CD4-positive, alpha-beta T cell (primary cell): Measurements from ENCODE around the gene WWOX. TPM values are rescaled to one million over a fixed set of nuclear protein-coding genes. Genes with fewer than 3 reads are reported as not detected.

Experiments used
- ATAC-seq: fragments of 200-7000 bp; cut with Tn5 transposase; one replicate; pipeline ENCODE4 v1.10.0; 2022; ENCODE audit warnings: mild to moderate bottlenecking; ENCODE audit not compliant: poor library complexity
- CTCF ChIA-PET: fragments of 350-600 bp; sonication (Branson Sonifier 250); formaldehyde crosslinking; loops from one replicate; lab custom pipeline; 2021; ENCODE audit warnings: antibody characterized with exemption, inconsistent platforms; lab: Charles Lee
- POLR2A ChIA-PET: fragments of 350-600 bp; sonication (Branson Sonifier 250); formaldehyde crosslinking; loops from one replicate; lab custom pipeline; 2021; ENCODE audit warnings: antibody characterized with exemption, inconsistent platforms; lab: Charles Lee
- DNase-seq, 14 experiments: peaks; one replicate each; pipeline ENCODE4 v3.0.0-alpha.2; 2013 to 2020; ENCODE audit warnings: mixed read lengths in 2 of 14
- H3K27ac ChIP-seq, 2 donors: one replicate each; pipeline versions ENCODE4 v1.5.1 to v1.7.0; 2013; ENCODE audit warnings: low read length in 2 of 2, low read depth in 1 of 2, mild to moderate bottlenecking in 1 of 2
- H3K27me3 ChIP-seq, 2 experiments: 1 replicate in 1 of 2; 2 replicates in 1 of 2; pipeline versions ENCODE4 v1.6.1 to v1.7.0; 2013; ENCODE audit warnings: low read length in 2 of 2, control low read depth in 1 of 2, mild to moderate bottlenecking in 1 of 2, moderate library complexity in 1 of 2; ENCODE audit not compliant: insufficient read depth in 2 of 2, control insufficient read depth in 1 of 2
- H3K36me3 ChIP-seq: one replicate; pipeline ENCODE4 v1.6.1; 2013; ENCODE audit warnings: low read length, control low read depth; ENCODE audit not compliant: insufficient read depth
- H3K4me1 ChIP-seq: one replicate; pipeline ENCODE4 v1.6.1; 2013; ENCODE audit warnings: low read length, control low read depth; ENCODE audit not compliant: insufficient read depth
- H3K4me3 ChIP-seq: one replicate; pipeline ENCODE4 v1.5.1; 2013; ENCODE audit warnings: mild to moderate bottlenecking, low read length, moderate library complexity
- H3K9me3 ChIP-seq, 2 experiments: 1 replicate in 1 of 2; 2 replicates in 1 of 2; pipeline versions ENCODE4 v1.6.1 to v1.7.0; 2013; ENCODE audit warnings: low read length in 2 of 2, mild to moderate bottlenecking in 2 of 2, control low read depth in 1 of 2, moderate library complexity in 1 of 2; ENCODE audit not compliant: control insufficient read depth in 1 of 2, insufficient read depth in 1 of 2
- H3K27ac Mint-ChIP-seq: one replicate; pipeline ENCODE4 v1.8.0; 2020; ENCODE audit warnings: mixed read lengths
- H3K27me3 Mint-ChIP-seq: one replicate; pipeline ENCODE4 v1.8.0; 2021; ENCODE audit warnings: mixed read lengths
- H3K36me3 Mint-ChIP-seq: one replicate; pipeline ENCODE4 v1.8.0; 2021; ENCODE audit warnings: low read depth, mixed read lengths
- H3K4me1 Mint-ChIP-seq: one replicate; pipeline ENCODE4 v1.8.0; 2021; ENCODE audit warnings: low read depth, mixed read lengths
- H3K4me3 Mint-ChIP-seq: one replicate; pipeline ENCODE4 v1.8.0; 2020; ENCODE audit warnings: mild to moderate bottlenecking, mixed read lengths
- H3K9me3 Mint-ChIP-seq: one replicate; pipeline ENCODE4 v1.8.0; 2020; ENCODE audit warnings: mixed read lengths
- CTCF ChIP-seq: fragments of 200-600 bp; IDR thresholded peaks from one replicate; pipeline ENCODE4 v1.8.0; 2022; ENCODE audit warnings: antibody characterized with exemption, mild to moderate bottlenecking
- intact Hi-C, 2 experiments: fragments of 100-400 bp; cut with DNase I in 1 of 2; cut with micrococcal nuclease in 1 of 2; formaldehyde crosslinking; loops; one replicate each; pipeline versions ENCODE4 v1.15.1 to v1.9.0; 2023 to 2025; cut with DNase I, micrococcal nuclease
- total RNA-seq, 174 experiments: library from RNA in 2 of 174; stranded (reverse) in 2 of 174; gene quantifications; one replicate each; pipeline ENCODE4 v1.2.3 and lab custom pipeline; 2021 to 2026

The WWOX gene
- total RNA-seq, 2 experiments from 2014 or later = 19.3 to 21.7 TPM

GRCh38 chr16:78746718-78747117, 647.3 kb downstream of the WWOX start:
- no peaks in the 10 kb centered on the region for H3K27me3 ChIP-seq
- TF ChIP-seq CTCF = no peak
- Mint-ChIP-seq H3K36me3 (no peaks in the 10 kb centered on the region), H3K27ac (no peak overlapping the region), H3K4me1 (peaks cover 54% of the 10 kb centered on the region), H3K4me3 (no peak overlapping the region), H3K9me3 (no peaks in the 10 kb centered on the region), H3K27me3 (no peaks in the 10 kb centered on the region)
- ATAC-seq = no peak
- no peak for DNase-seq
- intact Hi-C loops = no loop called here
- no peak overlapping the region for H3K4me3 ChIP-seq
- POLR2A ChIA-PET = no interaction called here
- H3K36me3 ChIP-seq = no peaks in the 10 kb centered on the region
- H3K4me1 ChIP-seq = peaks cover 36% of the 10 kb centered on the region
- H3K9me3 ChIP-seq = no peaks in the 10 kb centered on the region
- CTCF ChIA-PET = no interaction called here
- no peak overlapping the region for H3K27ac ChIP-seq

- no peak for DNase-seq
- Histone ChIP-seq H3K9me3 (no peaks in the 10 kb centered on the region), H3K27ac (no peak overlapping the region), H3K4me3 (no peak overlapping the region), H3K4me1 (peaks cover 22% of the 10 kb centered on the region), H3K27me3 (no peaks in the 10 kb centered on the region), H3K36me3 (no peaks in the 10 kb centered on the region)
- ChIA-PET CTCF (no interaction called here), POLR2A (no interaction called here)
- Mint-ChIP-seq H3K4me3 (no peak overlapping the region), H3K4me1 (peaks cover 38% of the 10 kb centered on the region), H3K27ac (no peak overlapping the region), H3K9me3 (no peaks in the 10 kb centered on the region), H3K36me3 (no peaks in the 10 kb centered on the region), H3K27me3 (no peaks in the 10 kb centered on the region)
- TF ChIP-seq CTCF = no peak
- ATAC-seq = no peak
- intact Hi-C loops = no loop called here
Observed at GRCh38 chr16:78748220-78748929, 648.9 kb downstream of the WWOX start.

- H3K4me1 ChIP-seq = peaks cover 16% of the 10 kb centered on the region
- peak; percentile 54 for ATAC-seq
- H3K27me3 Mint-ChIP-seq = no peaks in the 10 kb centered on the region
- intact Hi-C loops = no loop called here
- H3K27ac ChIP-seq = peak overlapping the region in 1 of 2 donors; percentile 46
- no peak for TF ChIP-seq CTCF
- peaks cover 30% of the 10 kb centered on the region for H3K4me1 Mint-ChIP-seq
- no peaks in the 10 kb centered on the region for H3K9me3 Mint-ChIP-seq
- peak overlapping the region; percentile 68 for H3K27ac Mint-ChIP-seq
- H3K4me3 ChIP-seq = no peak overlapping the region
- H3K36me3 Mint-ChIP-seq = no peaks in the 10 kb centered on the region
- no peaks in the 10 kb centered on the region for H3K27me3 ChIP-seq
- peak in 2 of 14 experiments; percentile 32 to 79 for DNase-seq
- H3K9me3 ChIP-seq = no peaks in the 10 kb centered on the region
- POLR2A ChIA-PET = interaction anchor here (0.5 to 0.7 kb wide), 2 partner anchors 21 to 844 kb away, joined by 3 read pairs; no protein-coding TSS in a partner anchor
- CTCF ChIA-PET = interaction anchor here (1.5 kb wide), 1 partner anchor 21 kb away, joined by 6 read pairs; no protein-coding TSS in a partner anchor
- H3K36me3 ChIP-seq = no peaks in the 10 kb centered on the region
- H3K4me3 Mint-ChIP-seq = peak overlapping the region; percentile 27
Observed at GRCh38 chr16:78749745-78750268, 650.4 kb downstream of the WWOX start.
